Thyroid gland (tissue), 4 donors: ENCODE measurements around the gene TMEM125. TPM values are rescaled to one million over a fixed set of nuclear protein-coding genes. Genes with fewer than 3 reads are reported as not detected.

Experiments used
- DNase-seq, 2 donors: peaks; one replicate each; pipeline ENCODE4 v3.0.0-alpha.2; 2019
- H3K27ac ChIP-seq, 3 donors: fragments of 200-600 bp; sonication (generic); 1 replicate in 2 of 3; 2 replicates in 1 of 3; pipeline ENCODE4 v1.5.1; 2016 to 2019; ENCODE audit warnings: mild to moderate bottlenecking in 1 of 3, moderate library complexity in 1 of 3
- H3K27me3 ChIP-seq: fragments of 200-600 bp; sonication (generic); one replicate; pipeline ENCODE4 v1.5.1; 2019
- H3K36me3 ChIP-seq, 2 donors: fragments of 200-600 bp; sonication (generic); one replicate each; pipeline ENCODE4 v1.5.1; 2016 to 2019
- H3K4me1 ChIP-seq, 2 donors: fragments of 200-600 bp; sonication (generic); one replicate each; pipeline ENCODE4 v1.5.1; 2017 to 2019
- H3K4me3 ChIP-seq, 3 donors: fragments of 200-600 bp; sonication (generic); replicated peaks in 1 of 3; 1 replicate in 2 of 3; 2 replicates in 1 of 3; pipeline ENCODE4 v1.5.1; 2016; ENCODE audit warnings: mild to moderate bottlenecking in 1 of 3
- H3K9me3 ChIP-seq: fragments of 200-600 bp; sonication (generic); one replicate; pipeline ENCODE4 v1.5.1; 2017
- POLR2A ChIP-seq, 2 donors: fragments of 450-650 bp; IDR thresholded peaks; one replicate each; pipeline ENCODE4 v1.6.1; 2017; ENCODE audit warnings: antibody characterized with exemption in 2 of 2, mild to moderate bottlenecking in 2 of 2, moderate library complexity in 1 of 2
- WGBS, 2 donors: methylation state at CpG; one replicate each; pipeline ENCODE4 v1.1.5; 2017; 5-methylcytosine and 5-hydroxymethylcytosine counted together
- intact Hi-C: fragments of 100-400 bp; cut with DNase I; formaldehyde crosslinking; loops from one replicate; pipeline ENCODE4 v1.15.1; 2023
- total RNA-seq, 4 donors: library from RNA; depleted of rRNA; stranded (reverse); fragments of >200 nt; gene quantifications; one replicate each; pipeline ENCODE4 v1.2.3, GENCODE V29; 2016
- TF ChIP-seq, protein P1 (sequence below), 6 experiments: fragments of 200-600 bp in 3 of 6; fragments of 450-650 bp in 3 of 6; sonication (generic) in 3 of 6; IDR thresholded peaks; one replicate each; pipeline ENCODE4 v1.5.1; 2016 to 2019; ENCODE audit warnings: antibody characterized with exemption in 6 of 6, mild to moderate bottlenecking in 2 of 6, inconsistent platforms in 1 of 6, moderate library complexity in 1 of 6

TMEM125 gene
- total RNA-seq, 4 donors from 2014 or later = 50.8 to 127 (median 89.8) TPM

DNA sequence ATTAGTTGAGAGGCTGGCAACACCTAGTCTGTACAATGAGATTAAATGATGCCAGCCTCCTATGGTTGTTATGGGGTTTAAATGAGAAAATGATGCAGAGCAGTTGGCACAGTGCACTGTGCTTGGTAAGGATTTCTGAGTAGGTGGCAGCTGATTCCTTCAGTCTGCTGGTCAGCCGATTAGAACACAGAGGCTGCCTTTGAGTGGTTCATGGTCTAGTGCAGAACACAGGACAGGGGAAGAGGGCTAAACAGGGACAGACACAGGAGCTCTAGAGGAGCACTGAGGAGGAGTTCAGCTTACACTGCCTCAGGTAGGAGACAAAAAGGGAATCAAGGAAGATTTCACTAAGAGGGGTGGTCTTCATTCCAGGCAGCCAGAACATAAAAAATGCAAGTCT is 32.4 kb downstream of the TMEM125 start:
- TF ChIP-seq POLR2A (IDR thresholded peaks at IDR 0.05) = peak in 1 of 2 donors; percentile 85
- TF ChIP-seq, protein P1, sequence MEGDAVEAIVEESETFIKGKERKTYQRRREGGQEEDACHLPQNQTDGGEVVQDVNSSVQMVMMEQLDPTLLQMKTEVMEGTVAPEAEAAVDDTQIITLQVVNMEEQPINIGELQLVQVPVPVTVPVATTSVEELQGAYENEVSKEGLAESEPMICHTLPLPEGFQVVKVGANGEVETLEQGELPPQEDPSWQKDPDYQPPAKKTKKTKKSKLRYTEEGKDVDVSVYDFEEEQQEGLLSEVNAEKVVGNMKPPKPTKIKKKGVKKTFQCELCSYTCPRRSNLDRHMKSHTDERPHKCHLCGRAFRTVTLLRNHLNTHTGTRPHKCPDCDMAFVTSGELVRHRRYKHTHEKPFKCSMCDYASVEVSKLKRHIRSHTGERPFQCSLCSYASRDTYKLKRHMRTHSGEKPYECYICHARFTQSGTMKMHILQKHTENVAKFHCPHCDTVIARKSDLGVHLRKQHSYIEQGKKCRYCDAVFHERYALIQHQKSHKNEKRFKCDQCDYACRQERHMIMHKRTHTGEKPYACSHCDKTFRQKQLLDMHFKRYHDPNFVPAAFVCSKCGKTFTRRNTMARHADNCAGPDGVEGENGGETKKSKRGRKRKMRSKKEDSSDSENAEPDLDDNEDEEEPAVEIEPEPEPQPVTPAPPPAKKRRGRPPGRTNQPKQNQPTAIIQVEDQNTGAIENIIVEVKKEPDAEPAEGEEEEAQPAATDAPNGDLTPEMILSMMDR (IDR thresholded peaks at IDR 0.05) = no peak
- Histone ChIP-seq H3K4me1 (peaks cover 92 to 96% of the 10 kb centered on the region in 2 donors), H3K36me3 (no peaks in the 10 kb centered on the region), H3K27me3 (no peaks in the 10 kb centered on the region), H3K9me3 (no peaks in the 10 kb centered on the region), H3K27ac (peak overlapping the region; percentile 80 to 100 (median 97)), H3K4me3 (no peak overlapping the region)
- 20 to 22% methylated on average over 1 of the region's 1 CpG for WGBS, 2 donors
- intact Hi-C loops = no loop called here
- DNase-seq = peak; percentile 70 to 74

DNA sequence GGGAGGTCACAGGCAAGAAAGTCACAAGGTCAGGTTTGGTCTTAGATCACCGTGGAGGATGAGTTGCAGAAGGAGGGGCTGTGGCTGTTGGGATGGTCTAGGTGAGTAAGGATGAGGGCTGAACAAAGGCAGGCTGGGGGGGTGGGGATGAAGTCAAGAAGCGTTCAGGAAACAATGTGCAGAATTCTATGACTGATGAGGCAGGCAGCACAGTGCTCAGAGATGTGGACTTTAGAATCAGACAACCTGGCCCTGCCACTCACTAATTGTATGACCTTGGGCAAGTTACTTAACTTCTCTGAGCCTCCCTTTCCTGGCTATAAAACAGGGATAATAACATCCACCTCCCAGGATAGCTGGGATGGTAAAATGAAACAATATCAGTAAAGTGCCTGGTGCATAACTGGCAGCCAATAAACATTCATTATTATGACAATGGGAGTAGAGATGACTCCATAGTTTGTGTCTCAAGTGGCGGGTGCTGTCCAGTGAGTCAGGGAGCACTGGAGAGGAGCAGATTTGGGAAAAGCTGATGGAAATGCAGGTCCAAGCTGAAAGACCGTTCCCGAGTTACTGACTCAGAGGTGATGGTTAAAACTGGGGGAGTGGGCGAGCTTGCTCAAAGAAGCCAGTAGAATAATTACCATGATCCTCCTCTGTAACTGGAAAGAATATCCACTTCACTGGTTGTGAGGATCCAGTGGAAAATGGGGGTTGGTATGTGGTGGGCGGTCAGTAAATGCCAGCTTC is 33.1 kb downstream of the TMEM125 start:
- H3K4me3 ChIP-seq = no peak overlapping the region
- DNase-seq = no peak

DNA sequence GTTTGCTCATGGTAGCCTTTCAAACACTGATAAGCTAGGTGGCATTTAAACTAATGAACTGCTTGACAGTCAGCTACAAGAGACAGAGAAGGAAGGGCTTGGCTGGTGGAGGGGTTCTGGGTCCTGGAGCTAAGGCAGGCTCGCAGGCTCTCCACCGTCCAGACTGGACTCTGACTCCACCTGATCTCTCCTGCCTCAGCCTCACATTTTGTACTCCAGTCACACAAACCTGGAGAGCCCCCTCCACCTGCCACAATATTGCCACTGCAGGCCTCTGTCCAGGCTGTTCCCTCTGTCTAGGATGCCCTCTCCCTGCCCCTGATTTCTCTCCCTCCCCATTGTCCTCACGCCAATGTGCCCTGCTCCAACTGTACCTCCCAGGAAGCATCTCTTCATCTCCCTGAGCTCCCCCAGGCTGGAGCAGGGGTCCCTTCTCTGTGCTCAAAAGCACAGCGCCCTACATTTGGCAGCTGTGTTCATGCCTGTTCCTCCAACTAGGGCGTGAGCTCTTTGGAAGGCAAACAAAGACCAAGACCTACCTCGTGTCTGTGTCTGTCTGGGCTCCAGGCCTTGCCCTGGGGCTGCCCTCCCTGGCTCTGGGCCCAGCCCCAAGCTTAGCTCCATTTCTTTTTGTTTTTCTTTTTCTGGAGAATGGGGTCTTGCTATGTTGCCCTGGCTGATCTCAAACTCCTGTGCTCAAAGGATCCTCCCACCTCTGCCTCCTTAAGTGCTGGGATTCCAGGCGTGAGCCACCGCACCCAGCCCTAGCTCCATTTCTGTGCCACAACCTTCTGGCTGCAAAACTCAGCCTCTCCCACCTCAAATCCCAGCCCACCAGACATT is 33.9 kb downstream of the TMEM125 start:
- Histone ChIP-seq H3K36me3 (no peaks in the 10 kb centered on the region), H3K27me3 (no peaks in the 10 kb centered on the region), H3K4me3 (no peak overlapping the region), H3K4me1 (peaks cover 89 to 94% of the 10 kb centered on the region in 2 donors), H3K9me3 (no peaks in the 10 kb centered on the region), H3K27ac (peak overlapping the region; percentile 80 to 100 (median 97))
- DNase-seq = peak; percentile 46 to 54
- intact Hi-C loops = no loop called here
- TF ChIP-seq, protein P1 (IDR thresholded peaks at IDR 0.05) = no peak
- TF ChIP-seq POLR2A (IDR thresholded peaks at IDR 0.05) = peak in 1 of 2 donors; percentile 38
- WGBS, 2 donors = 63 to 64% methylated on average over 8 of the region's 8 CpGs

More for the DNA sequence above, 33.1 kb downstream of the TMEM125 start:
- TF ChIP-seq, protein P1 (IDR thresholded peaks at IDR 0.05) = no peak
- no peak for TF ChIP-seq POLR2A (IDR thresholded peaks at IDR 0.05)
- H3K27ac ChIP-seq = peak overlapping the region; percentile 80 to 100 (median 97)
- intact Hi-C loops = no loop called here
- no peaks in the 10 kb centered on the region for H3K9me3 ChIP-seq
- H3K27me3 ChIP-seq = no peaks in the 10 kb centered on the region
- 78 to 86% methylated on average over 7 of the region's 7 CpGs for WGBS, 2 donors
- H3K4me1 ChIP-seq = peaks cover 92 to 96% of the 10 kb centered on the region in 2 donors
- no peaks in the 10 kb centered on the region for H3K36me3 ChIP-seq

DNA sequence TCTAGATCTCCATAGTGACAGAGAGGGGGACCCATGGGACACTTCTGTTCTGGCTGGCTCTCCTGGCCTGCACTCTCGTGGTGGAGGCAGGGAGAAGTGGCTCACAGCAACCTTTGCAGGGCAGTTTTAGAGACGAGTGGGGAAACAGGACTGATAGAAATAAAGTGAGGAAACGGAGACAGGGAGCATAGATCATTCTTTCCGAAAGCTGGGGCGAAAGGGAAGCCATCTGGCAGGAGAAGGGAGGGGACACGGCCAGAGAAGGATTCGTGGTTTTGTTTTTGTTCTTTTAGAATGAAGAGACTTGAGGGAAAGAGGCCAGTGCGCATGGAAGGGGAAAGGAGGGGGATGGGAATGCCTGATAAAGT is 34.5 kb downstream of the TMEM125 start:
- TF ChIP-seq, protein P1 (IDR thresholded peaks at IDR 0.05) = peak in 1 of 6 experiments; percentile 15
- no peak for TF ChIP-seq POLR2A (IDR thresholded peaks at IDR 0.05)
- DNase-seq = peak; percentile 40 to 50
- Histone ChIP-seq H3K9me3 (no peaks in the 10 kb centered on the region), H3K4me3 (no peak overlapping the region), H3K4me1 (peaks cover 83 to 88% of the 10 kb centered on the region in 2 donors), H3K27me3 (no peaks in the 10 kb centered on the region), H3K27ac (peak overlapping the region; percentile 80 to 100 (median 97)), H3K36me3 (no peaks in the 10 kb centered on the region)
- intact Hi-C loops = no loop called here
- 21 to 26% methylated on average over 8 of the region's 8 CpGs for WGBS, 2 donors
